Suppressor macrophage treated with lipopolysaccharide for 4 hours (primary cell): ENCODE measurements around the gene DDX31.
A peak's percentile ranks its signal among the peaks of the same experiment; 100 is the strongest.

Source experiments
- DNase-seq: peaks from one replicate; pipeline ENCODE4 v3.0.0-alpha.2; 2020

DDX31 gene

GRCh38 chr9:132631685-132632084 lies 38.1 kb downstream of the DDX31 start:
- DNase-seq = no peak

DNA sequence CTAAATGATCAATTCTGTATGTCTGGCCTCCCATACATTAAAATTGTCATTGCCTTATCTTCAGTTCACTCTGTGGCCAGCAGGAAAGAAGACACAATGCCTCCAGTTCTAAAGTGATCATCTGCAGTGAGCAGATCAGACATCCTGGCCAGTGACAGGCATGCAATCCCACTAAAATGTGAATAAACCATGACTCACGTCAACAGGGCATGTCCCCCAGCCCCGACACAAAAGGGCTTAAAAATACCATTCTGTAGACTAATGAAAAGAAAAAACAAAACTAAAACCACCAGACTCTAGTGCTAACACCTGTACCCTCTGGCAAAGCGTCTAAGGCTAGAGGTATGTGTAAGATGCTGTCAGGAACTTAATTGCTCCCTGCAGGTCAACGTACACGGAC lies 38.5 kb downstream of the DDX31 start:
- no peak for DNase-seq

GRCh38 chr9:132630811-132631210 lies 39.0 kb downstream of the DDX31 start:
- no peak for DNase-seq

- DNase-seq = no peak
These were observed 39.7 kb downstream of the DDX31 start for GRCh38 chr9:132630116-132630515.

DNA sequence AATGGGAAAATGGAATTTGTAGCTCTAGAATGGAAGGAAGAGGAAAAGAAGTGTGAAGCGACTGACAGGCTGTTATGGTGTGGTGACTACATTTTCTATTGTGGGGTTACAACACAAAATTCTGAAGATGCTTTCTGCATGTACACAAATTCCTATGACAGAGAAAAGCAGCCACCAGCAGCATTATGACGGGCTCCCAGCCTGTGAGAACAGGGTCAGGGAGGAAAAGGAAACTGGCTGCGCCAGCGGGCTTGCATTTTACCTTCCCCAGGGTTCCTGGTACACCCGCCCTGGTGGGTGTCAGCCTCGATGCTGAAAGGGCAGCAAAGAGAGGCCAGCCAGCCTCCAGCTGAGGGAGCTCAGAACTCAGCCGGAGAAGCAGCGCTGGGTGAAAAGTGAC lies 41.0 kb downstream of the DDX31 start:
- no peak for DNase-seq

- DNase-seq = no peak
These were observed 42.2 kb downstream of the DDX31 start for GRCh38 chr9:132627594-132627993.

DNA sequence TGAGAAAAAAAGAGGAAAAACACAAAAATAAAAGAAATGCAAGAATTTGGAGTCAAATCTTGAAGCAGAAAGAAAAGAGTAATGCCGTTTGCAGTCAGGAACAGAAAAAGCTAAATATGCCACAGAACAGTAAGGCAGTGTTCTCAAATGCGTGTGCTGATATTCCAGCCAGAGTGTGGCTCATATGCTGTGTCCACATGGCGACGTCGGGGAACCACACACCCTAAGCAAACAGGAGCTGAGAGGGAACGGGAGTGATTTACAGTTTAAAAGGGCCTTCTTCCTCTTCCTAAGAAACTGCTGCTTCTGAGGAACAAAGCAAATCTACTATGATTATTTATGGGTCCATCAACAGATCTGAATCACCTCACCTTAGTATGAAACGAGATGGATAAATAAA lies 42.7 kb downstream of the DDX31 start:
- DNase-seq = no peak

DNA sequence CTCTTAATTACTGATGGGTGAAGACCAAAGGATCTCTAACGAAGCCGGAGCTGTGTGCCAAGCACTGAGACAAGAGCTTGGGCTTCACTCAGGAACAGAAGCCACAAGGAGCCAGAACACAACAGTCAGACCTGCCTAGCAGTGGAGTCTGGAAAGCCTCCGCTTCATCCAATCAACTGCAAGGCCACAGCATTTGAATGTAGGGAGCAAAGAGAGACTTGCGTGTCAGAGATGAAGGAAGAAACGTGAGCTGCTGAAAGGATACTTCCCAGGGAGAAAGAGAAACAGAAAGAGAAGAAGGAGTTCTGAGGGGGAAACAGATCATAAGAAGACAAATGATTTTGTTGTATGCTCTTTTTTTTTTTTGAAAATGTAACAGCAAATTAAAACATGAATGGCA lies 43.5 kb downstream of the DDX31 start:
- no peak for DNase-seq

DNA sequence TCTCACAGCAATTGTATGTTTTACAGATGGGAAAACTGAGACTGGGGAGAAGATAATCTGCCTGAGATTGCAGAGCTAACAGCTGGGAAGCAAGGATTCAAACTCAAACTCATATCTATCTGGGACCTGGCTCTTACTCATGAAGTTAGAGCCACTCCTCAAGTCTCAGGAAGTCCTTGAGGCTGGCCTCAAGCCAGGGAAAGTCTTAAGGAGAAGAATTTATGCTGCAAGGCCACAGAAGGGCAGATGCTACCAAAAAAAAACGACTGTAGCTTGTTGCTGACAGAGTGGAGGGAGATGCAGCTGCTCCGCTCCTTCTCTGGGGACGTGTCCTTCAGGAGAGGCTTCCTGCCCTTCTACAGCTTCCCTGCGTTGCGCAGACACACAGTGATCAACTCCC lies 47.6 kb downstream of the DDX31 start:
- no peak for DNase-seq

DNA sequence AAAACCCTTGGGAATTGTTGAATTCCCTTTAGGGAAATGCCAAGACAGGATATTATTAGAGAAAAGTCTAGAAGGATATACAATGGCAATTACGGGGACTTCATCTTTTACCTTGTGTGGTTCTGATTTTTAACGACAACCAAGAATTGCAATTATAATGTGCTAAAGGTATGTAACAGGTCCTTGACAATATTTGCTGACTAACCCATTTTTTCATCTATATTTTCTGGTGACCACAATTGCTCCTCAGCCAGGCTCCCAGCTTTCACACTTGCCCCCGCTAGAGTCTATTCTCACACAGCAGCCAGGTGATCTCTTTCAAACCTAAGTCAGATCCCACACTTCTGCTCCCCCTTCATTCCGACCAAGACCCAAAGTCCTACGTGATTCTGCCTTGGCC lies 53.1 kb downstream of the DDX31 start:
- DNase-seq = no peak

GRCh38 chr9:132615774-132616173 lies 54.0 kb downstream of the DDX31 start:
- DNase-seq = no peak

- DNase-seq = no peak
These were observed 55.5 kb downstream of the DDX31 start for GRCh38 chr9:132614324-132614723.

DNA sequence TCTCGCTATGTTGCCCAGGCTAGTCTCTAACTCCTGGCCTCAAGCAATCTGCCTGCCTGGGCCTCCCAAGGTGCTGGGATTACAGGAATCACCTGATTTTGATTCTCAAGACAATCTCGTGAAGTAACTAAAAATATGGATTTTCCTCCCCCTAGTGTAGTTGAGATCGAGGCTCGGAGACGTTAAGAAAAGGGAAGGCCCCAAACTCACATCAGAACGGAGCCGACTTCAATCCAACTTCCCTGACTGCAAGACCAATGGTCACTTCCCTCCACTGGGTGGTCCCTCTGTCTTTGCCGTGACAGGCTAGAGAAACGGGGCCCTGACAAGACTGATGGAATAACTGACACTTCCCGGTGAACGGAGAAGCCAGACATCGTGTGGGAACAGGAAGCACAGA lies 59.1 kb downstream of the DDX31 start:
- no peak for DNase-seq

DNA sequence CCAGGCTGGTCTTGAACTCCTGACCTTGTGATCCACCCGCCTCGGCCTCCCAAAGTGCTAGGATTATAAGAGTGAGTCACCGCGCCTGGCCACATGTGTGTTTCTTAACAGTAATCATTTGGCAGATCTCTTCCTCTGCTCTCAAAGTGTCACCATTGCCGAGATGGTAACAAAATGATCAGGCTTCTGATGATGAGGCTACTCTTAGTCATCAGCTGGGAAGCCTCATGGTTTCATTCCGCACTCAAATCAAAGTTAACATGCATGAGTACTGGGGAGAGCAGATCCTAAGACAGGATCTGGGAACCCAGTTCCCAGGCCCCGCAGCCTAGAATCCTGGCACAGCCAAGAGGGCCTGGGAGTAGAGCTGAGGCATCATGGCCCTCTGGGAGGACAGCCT lies 60.0 kb downstream of the DDX31 start:
- no peak for DNase-seq

DNA sequence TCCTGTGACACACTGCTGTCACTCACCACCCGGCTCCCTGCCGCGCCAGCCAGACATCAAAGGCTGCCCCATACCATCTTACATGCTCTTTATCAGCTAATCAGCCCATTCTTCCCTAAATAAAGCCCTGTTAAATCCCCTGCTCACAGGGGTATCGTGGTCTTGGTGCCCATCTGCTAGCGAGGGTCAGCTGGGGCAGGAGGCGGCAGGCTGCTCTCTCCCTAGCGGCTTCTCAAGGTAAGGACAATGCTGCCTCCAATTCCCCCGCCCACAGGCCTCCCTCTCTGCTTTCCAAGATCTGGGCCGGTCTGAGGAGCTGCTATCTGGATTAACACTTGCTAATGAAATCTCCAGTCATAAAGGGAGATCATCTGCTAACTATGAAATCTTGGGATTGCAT lies 60.6 kb downstream of the DDX31 start:
- no peak for DNase-seq

DNA sequence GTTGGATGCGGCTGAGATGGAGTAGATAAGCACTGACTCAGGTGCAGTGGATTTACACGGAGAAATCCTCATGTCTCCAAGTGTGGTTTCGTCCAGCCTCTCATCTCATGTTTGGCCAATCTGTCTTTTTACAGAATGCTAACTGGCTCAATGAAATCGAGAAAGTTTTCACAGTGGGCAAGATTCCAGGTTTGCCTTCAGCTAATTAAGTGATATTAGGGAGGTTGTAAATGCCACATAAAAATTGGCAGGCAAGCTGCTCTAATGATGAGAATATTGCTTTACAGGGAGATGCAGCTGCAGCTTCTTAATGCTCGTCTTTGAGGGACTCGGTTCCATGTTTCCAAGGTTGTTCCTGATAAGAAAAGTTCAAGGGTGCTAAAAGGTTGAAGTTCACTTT lies 63.7 kb downstream of the DDX31 start:
- no peak for DNase-seq

DNA sequence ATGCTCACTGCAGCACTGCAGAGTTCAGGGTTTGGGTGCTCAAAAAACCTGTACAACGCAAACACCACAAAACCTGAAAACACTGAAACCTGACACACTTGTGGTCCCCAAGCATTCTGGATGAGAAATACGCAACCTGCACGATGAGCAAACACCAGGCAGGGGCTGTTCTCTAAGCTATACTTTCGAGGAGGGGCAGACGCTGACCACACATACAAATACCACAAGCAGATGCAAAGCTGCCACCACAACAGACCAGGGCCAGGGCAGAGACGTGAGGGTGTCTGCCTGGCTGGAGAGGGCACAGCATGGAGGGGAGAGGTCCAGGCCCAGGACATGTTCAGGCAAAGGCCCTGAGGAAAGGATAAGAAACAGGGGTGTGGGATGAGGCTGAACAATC lies 64.4 kb downstream of the DDX31 start:
- no peak for DNase-seq

DNA sequence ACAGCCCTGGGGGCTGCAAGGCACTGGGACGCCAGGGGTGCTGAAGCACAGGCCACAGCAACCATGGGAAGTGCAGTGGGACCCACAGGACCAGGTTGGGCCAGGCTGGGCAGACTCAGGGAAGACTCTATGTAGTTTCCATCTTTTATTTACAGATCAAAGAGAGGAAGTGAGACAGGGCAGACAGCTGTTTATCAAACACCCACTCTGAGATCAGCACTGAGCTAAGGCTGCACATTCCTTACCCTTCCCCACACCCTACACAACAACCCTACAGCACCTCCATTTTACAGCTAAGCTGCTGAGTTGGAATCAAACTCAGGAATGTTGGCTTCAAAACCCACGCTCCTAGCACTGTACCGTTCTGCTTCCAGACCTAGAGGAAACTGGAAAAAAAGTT lies 67.6 kb downstream of the DDX31 start:
- no peak for DNase-seq

GRCh38 chr9:132600326-132600984 lies 69.3 kb downstream of the DDX31 start:
- no peak for DNase-seq

- DNase-seq = peak; percentile 22
These were observed 72.6 kb downstream of the DDX31 start for GRCh38 chr9:132597073-132597775.

- DNase-seq = no peak
These were observed 73.6 kb downstream of the DDX31 start for GRCh38 chr9:132596200-132596599.

DNA sequence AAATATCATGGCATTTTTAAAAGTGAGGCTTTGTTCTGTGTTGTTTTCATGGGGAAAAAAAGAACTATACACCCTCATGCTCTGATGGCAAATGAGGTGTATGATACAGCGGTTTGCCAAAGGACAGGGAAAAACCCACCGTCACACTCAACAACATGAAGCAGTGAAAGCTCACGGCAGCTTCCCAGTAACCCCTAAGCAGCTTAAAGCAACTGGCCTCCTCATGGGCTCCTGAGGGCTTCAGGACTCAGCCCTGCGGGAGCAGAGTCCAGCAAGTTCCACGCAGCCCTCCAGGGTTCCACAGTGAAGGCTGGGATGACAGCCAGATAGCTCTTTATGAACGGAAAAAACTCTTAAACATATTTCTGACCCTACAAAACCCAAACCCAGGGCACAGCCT lies 74.5 kb downstream of the DDX31 start:
- no peak for DNase-seq

DNA sequence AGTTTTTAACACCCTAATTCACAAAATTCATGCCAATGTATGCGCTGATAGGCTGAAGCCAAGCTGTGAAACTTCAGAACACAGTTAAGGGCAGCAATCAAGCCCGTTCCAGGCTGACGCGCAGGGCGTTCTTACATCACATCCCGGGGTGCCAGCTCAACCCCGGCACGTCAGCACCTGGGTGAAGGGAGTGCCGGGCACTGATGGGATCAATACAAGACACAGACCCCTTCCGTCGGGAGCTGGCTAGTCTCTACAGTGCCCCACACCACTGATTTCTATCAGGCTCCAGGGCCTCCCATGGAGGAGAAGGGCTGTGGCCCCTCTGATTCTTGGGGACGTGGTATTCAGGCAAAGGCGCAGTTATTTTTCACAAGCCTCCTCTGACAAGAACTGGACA lies 75.4 kb downstream of the DDX31 start:
- no peak for DNase-seq

GRCh38 chr9:132592451-132592850 lies 77.3 kb downstream of the DDX31 start:
- DNase-seq = no peak

DNA sequence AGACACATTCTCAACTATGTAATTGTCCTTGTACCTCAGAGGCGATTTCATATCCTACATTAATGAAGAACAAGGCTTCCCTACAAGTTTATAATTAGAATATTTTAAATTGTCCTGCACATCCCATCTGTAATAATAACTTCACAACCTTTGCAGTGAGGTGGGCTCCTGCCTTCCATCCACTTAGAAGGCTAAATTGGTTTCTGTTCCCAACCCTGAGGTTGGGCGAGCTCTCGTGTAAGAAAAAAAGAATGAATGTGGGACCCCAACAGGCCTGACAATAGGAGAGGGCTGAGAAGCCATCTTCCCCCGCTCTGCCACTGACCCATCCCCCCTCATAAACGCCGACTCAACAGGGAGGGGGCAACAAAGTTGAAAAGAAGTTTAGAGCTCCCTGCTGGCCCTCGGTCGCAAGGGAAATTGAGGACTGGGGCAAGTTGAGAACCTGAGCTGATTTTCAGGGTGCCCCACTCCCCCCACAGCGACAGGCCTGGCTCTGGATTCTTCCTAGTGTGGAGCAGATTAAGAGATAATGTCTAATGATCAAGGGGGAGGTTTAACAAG lies 78.0 kb downstream of the DDX31 start:
- DNase-seq = no peak
